IPS-18c (cell line): ENCODE data around the gene NPTXR.
A peak's percentile ranks its signal among the peaks of the same experiment; 100 is the strongest.
"Not testable (repeated sequence)": the region's sequence is repeated elsewhere in the genome, so short reads cannot be mapped to it uniquely, and the experiment has no call there.

Experiments
- H3K4me3 ChIP-seq: 2 replicates; pipeline ENCODE4 v1.7.0; 2013; ENCODE audit warnings: low read depth, mild to moderate bottlenecking, low read length, moderate library complexity; ENCODE audit not compliant: insufficient read depth
- H3K9me3 ChIP-seq: one replicate; pipeline ENCODE4 v1.6.1; 2013; ENCODE audit warnings: mild to moderate bottlenecking, low read length, moderate library complexity; ENCODE audit not compliant: control insufficient read depth, insufficient read depth

NPTXR gene

GRCh38 chr22:38826801-38827200 lies 17.0 kb downstream of the NPTXR start:
- Histone ChIP-seq H3K9me3 (no peaks in the 10 kb centered on the region), H3K4me3 (no peak overlapping the region)

- Histone ChIP-seq H3K9me3 (no peaks in the 10 kb centered on the region), H3K4me3 (no peak overlapping the region)
Observed at GRCh38 chr22:38826386-38826785, 17.4 kb downstream of the NPTXR start.

DNA sequence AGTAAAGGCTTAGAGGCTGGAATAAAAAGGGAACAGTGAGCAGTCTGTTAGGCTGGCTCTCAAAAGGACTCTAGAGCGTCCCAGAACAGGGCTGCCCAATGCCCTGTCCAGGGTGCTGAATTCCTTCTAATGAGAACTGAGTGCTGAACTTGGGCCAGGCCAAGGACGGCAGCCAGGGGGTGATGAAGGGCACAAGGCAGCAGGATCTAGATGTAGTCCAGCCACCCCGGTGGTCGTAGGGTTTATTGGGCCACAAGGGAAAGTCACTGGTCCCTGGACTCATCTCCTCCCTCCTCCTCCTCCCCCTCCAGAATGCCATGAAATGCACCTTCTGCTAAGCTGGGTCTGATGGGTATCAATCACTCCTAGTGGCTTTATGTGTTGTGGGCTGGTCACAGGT lies 19.2 kb downstream of the NPTXR start:
- H3K4me3 ChIP-seq = no peak overlapping the region
- no peaks in the 10 kb centered on the region for H3K9me3 ChIP-seq

- H3K4me3 ChIP-seq = no peak overlapping the region
- no peaks in the 10 kb centered on the region for H3K9me3 ChIP-seq
Observed at GRCh38 chr22:38823637-38824036, 20.2 kb downstream of the NPTXR start.

DNA sequence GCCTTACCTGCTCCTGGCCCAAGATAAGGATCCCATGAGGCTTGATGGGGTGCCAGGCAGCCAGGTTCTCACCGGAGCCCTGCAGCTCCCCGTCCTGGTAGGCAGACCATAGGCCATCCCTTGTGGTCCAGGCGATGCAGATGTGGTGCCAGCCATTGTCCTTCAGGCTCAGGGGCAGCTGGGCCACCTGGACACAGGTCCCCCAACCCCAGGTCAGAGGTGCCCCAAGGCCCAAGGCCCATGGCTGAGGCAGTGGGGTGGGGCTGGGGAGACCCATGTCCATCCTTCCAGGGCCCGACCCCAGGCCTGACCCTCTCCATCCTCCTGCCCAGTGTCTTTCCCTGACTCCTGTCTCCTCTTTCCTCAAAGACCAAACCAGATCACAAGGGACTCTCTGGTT lies 20.8 kb downstream of the NPTXR start:
- no peak overlapping the region for H3K4me3 ChIP-seq
- H3K9me3 ChIP-seq = no peaks in the 10 kb centered on the region

GRCh38 chr22:38820020-38820419 lies 23.8 kb downstream of the NPTXR start:
- Histone ChIP-seq H3K4me3 (no peak overlapping the region), H3K9me3 (no peaks in the 10 kb centered on the region)

DNA sequence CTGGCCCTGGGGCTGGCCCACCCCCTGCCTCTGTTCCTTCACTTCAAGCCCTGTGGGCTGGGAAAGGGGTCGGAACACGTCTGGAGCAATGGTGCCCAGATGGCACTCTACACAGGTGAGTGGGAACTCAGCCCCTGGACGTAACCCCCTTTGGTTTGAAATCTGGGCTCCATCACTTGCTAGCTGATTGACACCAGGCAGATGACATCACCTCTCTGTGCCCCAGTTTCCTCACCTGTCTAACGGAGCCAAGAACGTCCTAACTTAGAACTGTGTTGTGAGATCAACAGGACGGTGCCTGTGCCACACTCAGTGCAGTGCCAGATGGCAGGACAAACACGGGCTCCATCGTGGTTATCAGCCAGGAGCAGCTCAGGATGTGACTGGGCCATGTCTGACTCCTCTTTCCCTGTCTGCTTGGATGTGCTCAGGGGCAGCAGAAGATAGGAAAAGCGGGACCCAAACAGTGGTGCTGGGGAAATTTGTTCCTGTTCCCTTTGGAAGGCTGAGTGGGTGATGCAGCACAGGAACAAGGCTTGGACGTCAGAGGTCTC lies 24.4 kb downstream of the NPTXR start:
- H3K9me3 ChIP-seq = no peaks in the 10 kb centered on the region
- H3K4me3 ChIP-seq = no peak overlapping the region

GRCh38 chr22:38817196-38817595 lies 26.6 kb downstream of the NPTXR start:
- H3K9me3 ChIP-seq = no peaks in the 10 kb centered on the region

GRCh38 chr22:38815842-38816241 lies 28.0 kb downstream of the NPTXR start:
- no peak overlapping the region for H3K4me3 ChIP-seq
- no peaks in the 10 kb centered on the region for H3K9me3 ChIP-seq

More at GRCh38 chr22:38817196-38817595, 26.6 kb downstream of the NPTXR start:
- no peak overlapping the region for H3K4me3 ChIP-seq

- no peaks in the 10 kb centered on the region for H3K9me3 ChIP-seq
Observed at GRCh38 chr22:38811241-38811640, 32.6 kb downstream of the NPTXR start.

GRCh38 chr22:38805041-38805593 lies 38.7 kb downstream of the NPTXR start:
- not testable (repeated sequence) for H3K4me3 ChIP-seq, H3K9me3 ChIP-seq

More at GRCh38 chr22:38811241-38811640, 32.6 kb downstream of the NPTXR start:
- H3K4me3 ChIP-seq = no peak overlapping the region

GRCh38 chr22:38802671-38803121 lies 41.1 kb downstream of the NPTXR start:
- peak overlapping the region; percentile 15; the same call in 1 of the 2 replicates for H3K4me3 ChIP-seq
- H3K9me3 ChIP-seq = no peaks in the 10 kb centered on the region

GRCh38 chr22:38799265-38800002 lies 44.4 kb downstream of the NPTXR start:
- no peak overlapping the region for H3K4me3 ChIP-seq

DNA sequence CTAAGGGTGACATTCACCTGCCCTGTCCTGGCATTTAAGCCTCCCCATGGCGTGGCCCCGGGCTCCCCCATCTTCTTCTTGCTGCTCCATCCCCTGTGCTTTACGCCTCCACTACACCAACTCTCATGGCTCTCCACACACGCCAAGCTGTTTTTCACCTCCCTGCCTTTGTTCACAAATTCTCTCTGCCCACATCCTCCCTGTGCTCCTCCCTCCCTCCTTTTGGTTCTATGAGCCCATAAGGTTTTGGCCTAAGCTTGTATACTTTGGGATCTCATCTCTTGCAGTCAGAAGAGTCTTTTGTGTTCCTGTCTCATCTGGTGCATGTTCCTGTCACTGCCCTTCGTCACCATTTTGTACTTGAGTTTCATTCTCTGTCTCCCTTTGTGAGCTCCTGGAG lies 45.3 kb downstream of the NPTXR start:
- H3K4me3 ChIP-seq = no peak overlapping the region
- no peaks in the 10 kb centered on the region for H3K9me3 ChIP-seq

More at GRCh38 chr22:38799265-38800002, 44.4 kb downstream of the NPTXR start:
- H3K9me3 ChIP-seq = no peaks in the 10 kb centered on the region

- Histone ChIP-seq H3K4me3 (no peak overlapping the region), H3K9me3 (no peaks in the 10 kb centered on the region)
Observed at GRCh38 chr22:38796262-38796957, 47.4 kb downstream of the NPTXR start.

DNA sequence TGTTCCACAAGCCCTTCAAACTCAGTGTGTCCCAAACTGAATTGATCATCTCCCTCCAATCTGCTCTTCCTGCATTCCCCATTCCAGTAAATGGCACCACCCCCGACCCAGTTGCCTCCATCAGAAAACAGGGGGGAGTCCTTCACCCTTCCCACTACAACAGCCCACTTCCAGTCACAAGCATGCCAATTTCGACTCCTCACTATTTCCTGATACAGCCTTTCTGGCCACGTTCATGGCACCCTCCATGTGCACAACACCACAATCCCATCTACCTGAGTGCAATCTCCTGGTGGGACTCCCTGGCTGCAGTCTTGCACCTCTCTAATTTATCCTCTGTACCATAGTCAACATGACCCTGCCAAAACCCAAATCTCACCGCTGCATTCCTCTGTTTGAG lies 48.3 kb downstream of the NPTXR start:
- Histone ChIP-seq H3K4me3 (no peak overlapping the region), H3K9me3 (no peaks in the 10 kb centered on the region)

- Histone ChIP-seq H3K4me3 (peak within 1 kb of the TSS; percentile 77), H3K9me3 (no peaks in the 10 kb centered on the region)
Observed at GRCh38 chr22:38793721-38794466, 49.9 kb downstream of the NPTXR start, which contains the start of gene DNAL4. TSS of gene DNAL4 (minus strand) at chr22:38794143. CDS start at chr22:38782731, 11,412 bp downstream.
